Thyroid gland (tissue), 4 donors: Measurements from ENCODE around the gene TNF.

Experiments
- CTCF ChIP-seq, 6 experiments: fragments of 200-600 bp in 3 of 6; fragments of 450-650 bp in 3 of 6; sonication (generic) in 3 of 6; IDR thresholded peaks; one replicate each; pipeline ENCODE4 v1.5.1; 2016 to 2019; ENCODE audit warnings: antibody characterized with exemption in 6 of 6, mild to moderate bottlenecking in 2 of 6, inconsistent platforms in 1 of 6, moderate library complexity in 1 of 6
- POLR2A ChIP-seq, 2 donors: fragments of 450-650 bp; IDR thresholded peaks; one replicate each; pipeline ENCODE4 v1.6.1; 2017; ENCODE audit warnings: antibody characterized with exemption in 2 of 2, mild to moderate bottlenecking in 2 of 2, moderate library complexity in 1 of 2

- TF ChIP-seq CTCF (IDR thresholded peaks at IDR 0.05), result no peak
- TF ChIP-seq POLR2A (IDR thresholded peaks at IDR 0.05), result no peak
Measured at GRCh38 chr6:31574106-31575061, 981 bp upstream of the TNF start.
